Activated T-helper 17 cell treated with anti-CD3 and anti-CD28 coated beads, Interleukin-2, amount 50 U/mL, for 72 hours (primary cell): ENCODE results near the gene WBP11. TPM values are rescaled to one million over a fixed set of nuclear protein-coding genes. Genes with fewer than 3 reads are reported as not detected.

ENCODE experiments used
- ATAC-seq: fragments of 150-1000 bp; cut with Tn5 transposase; replicated peaks from 2 replicates; pipeline ENCODE4 v1.10.0; 2021; ENCODE audit warnings: mild to moderate bottlenecking, moderate library complexity
- H3K27ac Mint-ChIP-seq: one replicate; pipeline ENCODE4 v1.8.0; 2022; ENCODE audit warnings: mixed read lengths
- H3K27me3 Mint-ChIP-seq: one replicate; pipeline ENCODE4 v1.8.0; 2022; ENCODE audit warnings: mixed read lengths
- H3K36me3 Mint-ChIP-seq: one replicate; pipeline ENCODE4 v1.8.0; 2022; ENCODE audit warnings: low read depth, mild to moderate bottlenecking, mixed read lengths
- H3K4me1 Mint-ChIP-seq: one replicate; pipeline ENCODE4 v1.8.0; 2022; ENCODE audit warnings: mixed read lengths
- H3K4me3 Mint-ChIP-seq: one replicate; pipeline ENCODE4 v1.8.0; 2022; ENCODE audit warnings: mild to moderate bottlenecking, mixed read lengths
- H3K9me3 Mint-ChIP-seq: one replicate; pipeline ENCODE4 v1.8.0; 2022; ENCODE audit warnings: mixed read lengths
- total RNA-seq, 2 donors: library from RNA; stranded (reverse); gene quantifications; one replicate each; pipeline ENCODE4 v1.2.3, GENCODE V29; 2022

Gene WBP11
- total RNA-seq, 2 donors from 2014 or later = 87.5 to 102 TPM

GRCh38 chr12:14802247-14802646 lies 1.0 kb downstream of the WBP11 start:
- Mint-ChIP-seq H3K27ac (no peak overlapping the region), H3K27me3 (no peaks in the 10 kb centered on the region), H3K4me1 (peaks cover 11% of the 10 kb centered on the region), H3K4me3 (no peak overlapping the region), H3K9me3 (no peaks in the 10 kb centered on the region), H3K36me3 (no peaks in the 10 kb centered on the region)
- no peak for ATAC-seq

- no peaks in the 10 kb centered on the region for H3K36me3 Mint-ChIP-seq
- no peak overlapping the region for H3K4me3 Mint-ChIP-seq
- peak overlapping the region; percentile 8 for H3K27ac Mint-ChIP-seq
- peaks cover 5% of the 10 kb centered on the region for H3K4me1 Mint-ChIP-seq
- H3K27me3 Mint-ChIP-seq = no peaks in the 10 kb centered on the region
- H3K9me3 Mint-ChIP-seq = no peaks in the 10 kb centered on the region
- no peak for ATAC-seq
Observed at GRCh38 chr12:14795028-14795448, 8.2 kb downstream of the WBP11 start.

- ATAC-seq = no peak
- no peak overlapping the region for H3K4me3 Mint-ChIP-seq
- H3K9me3 Mint-ChIP-seq = no peaks in the 10 kb centered on the region
- H3K4me1 Mint-ChIP-seq = no peaks in the 10 kb centered on the region
- no peak overlapping the region for H3K27ac Mint-ChIP-seq
- no peaks in the 10 kb centered on the region for H3K27me3 Mint-ChIP-seq
- no peaks in the 10 kb centered on the region for H3K36me3 Mint-ChIP-seq
Observed at GRCh38 chr12:14785568-14785967, 17.7 kb downstream of the WBP11 start.

GRCh38 chr12:14784471-14784870 lies 18.8 kb downstream of the WBP11 start:
- Mint-ChIP-seq H3K4me1 (no peaks in the 10 kb centered on the region), H3K27ac (no peak overlapping the region), H3K4me3 (no peak overlapping the region), H3K36me3 (no peaks in the 10 kb centered on the region), H3K27me3 (no peaks in the 10 kb centered on the region), H3K9me3 (no peaks in the 10 kb centered on the region)
- no peak for ATAC-seq

GRCh38 chr12:14782756-14783155 lies 20.5 kb downstream of the WBP11 start:
- Mint-ChIP-seq H3K36me3 (no peaks in the 10 kb centered on the region), H3K4me1 (no peaks in the 10 kb centered on the region), H3K9me3 (no peaks in the 10 kb centered on the region), H3K27ac (no peak overlapping the region), H3K27me3 (no peaks in the 10 kb centered on the region), H3K4me3 (no peak overlapping the region)
- no peak for ATAC-seq

GRCh38 chr12:14781563-14781962 lies 21.7 kb downstream of the WBP11 start:
- ATAC-seq = no peak
- no peaks in the 10 kb centered on the region for H3K27me3 Mint-ChIP-seq
- H3K4me1 Mint-ChIP-seq = no peaks in the 10 kb centered on the region
- H3K9me3 Mint-ChIP-seq = no peaks in the 10 kb centered on the region
- no peaks in the 10 kb centered on the region for H3K36me3 Mint-ChIP-seq
- H3K4me3 Mint-ChIP-seq = no peak overlapping the region
- no peak overlapping the region for H3K27ac Mint-ChIP-seq

- H3K36me3 Mint-ChIP-seq = no peaks in the 10 kb centered on the region
- H3K4me1 Mint-ChIP-seq = peaks cover 4% of the 10 kb centered on the region
- no peak for ATAC-seq
- H3K4me3 Mint-ChIP-seq = no peak overlapping the region
- no peaks in the 10 kb centered on the region for H3K27me3 Mint-ChIP-seq
- H3K9me3 Mint-ChIP-seq = no peaks in the 10 kb centered on the region
- H3K27ac Mint-ChIP-seq = no peak overlapping the region
Observed at GRCh38 chr12:14780859-14781258, 22.4 kb downstream of the WBP11 start.

GRCh38 chr12:14779834-14780233 lies 23.4 kb downstream of the WBP11 start:
- Mint-ChIP-seq H3K27ac (no peak overlapping the region), H3K27me3 (no peaks in the 10 kb centered on the region), H3K4me3 (no peak overlapping the region), H3K36me3 (peaks cover 5% of the 10 kb centered on the region), H3K4me1 (peaks cover 8% of the 10 kb centered on the region), H3K9me3 (no peaks in the 10 kb centered on the region)
- ATAC-seq = no peak

- Mint-ChIP-seq H3K36me3 (peaks cover 16% of the 10 kb centered on the region), H3K4me1 (peaks cover 9% of the 10 kb centered on the region), H3K4me3 (no peak overlapping the region), H3K27ac (no peak overlapping the region), H3K9me3 (no peaks in the 10 kb centered on the region), H3K27me3 (no peaks in the 10 kb centered on the region)
- no peak for ATAC-seq
Observed at GRCh38 chr12:14777271-14777670, 26.0 kb downstream of the WBP11 start.

- peak overlapping the region; percentile 95 for H3K27ac Mint-ChIP-seq
- no peak for ATAC-seq
- peaks cover 16% of the 10 kb centered on the region for H3K4me1 Mint-ChIP-seq
- H3K36me3 Mint-ChIP-seq = peaks cover 22% of the 10 kb centered on the region
- H3K27me3 Mint-ChIP-seq = no peaks in the 10 kb centered on the region
- H3K4me3 Mint-ChIP-seq = peak overlapping the region; percentile 99
- no peaks in the 10 kb centered on the region for H3K9me3 Mint-ChIP-seq
Observed at GRCh38 chr12:14776236-14776961, 26.9 kb downstream of the WBP11 start.

- ATAC-seq = no peak
- Mint-ChIP-seq H3K9me3 (no peaks in the 10 kb centered on the region), H3K27me3 (no peaks in the 10 kb centered on the region), H3K27ac (peak overlapping the region; percentile 95), H3K4me1 (peaks cover 16% of the 10 kb centered on the region), H3K4me3 (peak overlapping the region; percentile 99), H3K36me3 (peaks cover 30% of the 10 kb centered on the region)
Observed at GRCh38 chr12:14775636-14775980, 27.7 kb downstream of the WBP11 start.

GRCh38 chr12:14774906-14775635 lies 28.2 kb downstream of the WBP11 start:
- Mint-ChIP-seq H3K36me3 (peaks cover 35% of the 10 kb centered on the region), H3K4me1 (peaks cover 16% of the 10 kb centered on the region), H3K27ac (peak overlapping the region; percentile 95), H3K27me3 (no peaks in the 10 kb centered on the region), H3K9me3 (no peaks in the 10 kb centered on the region), H3K4me3 (peak overlapping the region; percentile 99)
- no peak for ATAC-seq

- no peaks in the 10 kb centered on the region for H3K27me3 Mint-ChIP-seq
- H3K4me1 Mint-ChIP-seq = peaks cover 16% of the 10 kb centered on the region
Observed at GRCh38 chr12:14774074-14774905, 29.0 kb downstream of the WBP11 start.

GRCh38 chr12:14773685-14774073 lies 29.6 kb downstream of the WBP11 start:
- peaks cover 49% of the 10 kb centered on the region for H3K36me3 Mint-ChIP-seq
- peak overlapping the region; percentile 99 for H3K4me3 Mint-ChIP-seq
- no peaks in the 10 kb centered on the region for H3K27me3 Mint-ChIP-seq
- H3K9me3 Mint-ChIP-seq = no peaks in the 10 kb centered on the region
- H3K4me1 Mint-ChIP-seq = peaks cover 16% of the 10 kb centered on the region
- peak overlapping the region; percentile 95 for H3K27ac Mint-ChIP-seq
- peak; percentile 9 for ATAC-seq

More at GRCh38 chr12:14774074-14774905, 29.0 kb downstream of the WBP11 start:
- Mint-ChIP-seq H3K4me3 (peak overlapping the region; percentile 99), H3K9me3 (no peaks in the 10 kb centered on the region), H3K27ac (peak overlapping the region; percentile 95), H3K36me3 (peaks cover 43% of the 10 kb centered on the region)
- peak; percentile 74 for ATAC-seq
